Measurements from ENCODE around the gene MAPKAP1.

GRCh38 chr9:125706651-125707471 is at the start of gene MAPKAP1:
- TF ChIP-seq, protein P1, sequence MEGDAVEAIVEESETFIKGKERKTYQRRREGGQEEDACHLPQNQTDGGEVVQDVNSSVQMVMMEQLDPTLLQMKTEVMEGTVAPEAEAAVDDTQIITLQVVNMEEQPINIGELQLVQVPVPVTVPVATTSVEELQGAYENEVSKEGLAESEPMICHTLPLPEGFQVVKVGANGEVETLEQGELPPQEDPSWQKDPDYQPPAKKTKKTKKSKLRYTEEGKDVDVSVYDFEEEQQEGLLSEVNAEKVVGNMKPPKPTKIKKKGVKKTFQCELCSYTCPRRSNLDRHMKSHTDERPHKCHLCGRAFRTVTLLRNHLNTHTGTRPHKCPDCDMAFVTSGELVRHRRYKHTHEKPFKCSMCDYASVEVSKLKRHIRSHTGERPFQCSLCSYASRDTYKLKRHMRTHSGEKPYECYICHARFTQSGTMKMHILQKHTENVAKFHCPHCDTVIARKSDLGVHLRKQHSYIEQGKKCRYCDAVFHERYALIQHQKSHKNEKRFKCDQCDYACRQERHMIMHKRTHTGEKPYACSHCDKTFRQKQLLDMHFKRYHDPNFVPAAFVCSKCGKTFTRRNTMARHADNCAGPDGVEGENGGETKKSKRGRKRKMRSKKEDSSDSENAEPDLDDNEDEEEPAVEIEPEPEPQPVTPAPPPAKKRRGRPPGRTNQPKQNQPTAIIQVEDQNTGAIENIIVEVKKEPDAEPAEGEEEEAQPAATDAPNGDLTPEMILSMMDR (IDR thresholded peaks at IDR 0.05 in 2 of 3, conservative IDR thresholded peaks at IDR 0.05 in 1 of 3; ENCODE audit: insufficient read depth in 2 of 3, low read depth in 1 of 3, low read length in 3 of 3): 0 out of 6 replicates have a peak, but pooled peaks of 1 of the 3 experiments have one; percentile 0
- TF ChIP-seq UBTF (IDR thresholded peaks at IDR 0.05; ENCODE audit: borderline replicate concordance in 1 of 2, low read depth in 2 of 2, low read length in 2 of 2): no peak
- TF ChIP-seq EZH2 (IDR thresholded peaks at IDR 0.05; ENCODE audit: borderline replicate concordance, low read depth, low read length): no peak
- TF ChIP-seq HMG20A (CRISPR knock-in tag; conservative IDR thresholded peaks at IDR 0.05): no peak
- TF ChIP-seq BHLHE40 (IDR thresholded peaks at IDR 0.05; ENCODE audit: low read length): peak; percentile 52
- TF ChIP-seq ZBTB1 (CRISPR knock-in tag; IDR thresholded peaks at IDR 0.05; ENCODE audit: borderline replicate concordance, low read depth): no peak
- 0 out of 2 replicates have a peak, but pooled peaks have one; percentile 67 for TF ChIP-seq PHB (CRISPR knock-in tag; IDR thresholded peaks at IDR 0.05)
- TF ChIP-seq ZBTB7A (IDR thresholded peaks at IDR 0.05; ENCODE audit: borderline replicate concordance, control insufficient read depth, low read depth, low read length): 0 out of 2 replicates have a peak, but pooled peaks have one; percentile 23

Data from K562 (cell line).